ENCODE results near the gene TTC21B. TPM values are rescaled to one million over a fixed set of nuclear protein-coding genes. Genes with fewer than 3 reads are reported as not detected.

The TTC21B gene
- total and polyA plus RNA-seq, 8 donors = 17.2 to 45.7 (median 41.7) TPM

- Histone ChIP-seq H3K9me3 (no peaks in the 10 kb centered on the region), H3K36me3 (peaks cover 0 to 62% of the 10 kb centered on the region in 2 donors), H3K4me3 (no peak overlapping the region), H3K27ac (no peak overlapping the region), H3K27me3 (no peaks in the 10 kb centered on the region), H3K4me1 (no peaks in the 10 kb centered on the region)
- ATAC-seq (no peak), DNase-seq (no peak)
- TF ChIP-seq CTCF (IDR thresholded peaks at IDR 0.05) = no peak
- intact Hi-C loops (cut with DNase I) = no loop called here
These were observed 25.8 kb downstream of the TTC21B start for GRCh38 chr2:165927774-165928173.

GRCh38 chr2:165927353-165927752 lies 26.2 kb downstream of the TTC21B start:
- H3K36me3 ChIP-seq = peaks cover 0 to 62% of the 10 kb centered on the region in 2 donors
- intact Hi-C loops (cut with DNase I) = no loop called here

GRCh38 chr2:165924946-165925345 lies 28.6 kb downstream of the TTC21B start:
- Histone ChIP-seq H3K4me3 (no peak overlapping the region), H3K36me3 (peaks cover 0 to 45% of the 10 kb centered on the region in 2 donors), H3K27ac (no peak overlapping the region), H3K4me1 (no peaks in the 10 kb centered on the region), H3K9me3 (no peaks in the 10 kb centered on the region), H3K27me3 (no peaks in the 10 kb centered on the region)
- ATAC-seq = no peak
- DNase-seq = no peak
- TF ChIP-seq CTCF (IDR thresholded peaks at IDR 0.05) = no peak
- intact Hi-C loops (cut with DNase I) = no loop called here

More at GRCh38 chr2:165927353-165927752, 26.2 kb downstream of the TTC21B start:
- Histone ChIP-seq H3K27me3 (no peaks in the 10 kb centered on the region), H3K4me3 (no peak overlapping the region), H3K27ac (no peak overlapping the region), H3K4me1 (no peaks in the 10 kb centered on the region), H3K9me3 (no peaks in the 10 kb centered on the region)
- DNase-seq = no peak
- ATAC-seq = no peak
- no peak for TF ChIP-seq CTCF (IDR thresholded peaks at IDR 0.05)

- Histone ChIP-seq H3K36me3 (peaks cover 0 to 45% of the 10 kb centered on the region in 2 donors), H3K4me3 (no peak overlapping the region), H3K4me1 (no peaks in the 10 kb centered on the region), H3K9me3 (no peaks in the 10 kb centered on the region), H3K27me3 (no peaks in the 10 kb centered on the region), H3K27ac (no peak overlapping the region)
- ATAC-seq = no peak
- no peak for TF ChIP-seq CTCF (IDR thresholded peaks at IDR 0.05)
- DNase-seq = no peak
- intact Hi-C loops (cut with DNase I) = no loop called here
These were observed 32.8 kb downstream of the TTC21B start for GRCh38 chr2:165920748-165921147.

- H3K27ac ChIP-seq = no peak overlapping the region
- H3K36me3 ChIP-seq = peaks cover 0 to 66% of the 10 kb centered on the region in 2 donors
- no peak for ATAC-seq
- intact Hi-C loops (cut with DNase I) = no loop called here
- H3K4me3 ChIP-seq = no peak overlapping the region
- H3K9me3 ChIP-seq = no peaks in the 10 kb centered on the region
- H3K27me3 ChIP-seq = no peaks in the 10 kb centered on the region
- TF ChIP-seq CTCF (IDR thresholded peaks at IDR 0.05) = no peak
- DNase-seq = no peak
- no peaks in the 10 kb centered on the region for H3K4me1 ChIP-seq
These were observed 39.9 kb downstream of the TTC21B start for GRCh38 chr2:165913636-165914035.
